Central memory CD8-positive, alpha-beta T cell (primary cell): ENCODE measurements around the gene PPP5C.
"Not testable (repeated sequence)": the region's sequence is repeated elsewhere in the genome, so short reads cannot be mapped to it uniquely, and the experiment has no call there.

ENCODE experiments used
- ATAC-seq: fragments of 150-1000 bp; cut with Tn5 transposase; replicated peaks from 2 replicates; pipeline ENCODE4 v1.10.0; 2022; ENCODE audit warnings: mild to moderate bottlenecking, moderate FRiP score, moderate number of reproducible peaks; ENCODE audit not compliant: poor library complexity, severe bottlenecking; ENCODE audit errors: extremely low read depth
- DNase-seq, 2 donors: peaks; one replicate each; pipeline ENCODE4 v3.0.0; 2021; ENCODE audit warnings: low spot score in 2 of 2
- H3K27ac Mint-ChIP-seq: one replicate; pipeline ENCODE4 v1.8.0; 2022; ENCODE audit warnings: low read depth, mild to moderate bottlenecking, moderate library complexity, mixed read lengths
- H3K27me3 Mint-ChIP-seq: one replicate; pipeline ENCODE4 v1.8.0; 2022; ENCODE audit warnings: mixed read lengths
- H3K36me3 Mint-ChIP-seq: one replicate; pipeline ENCODE4 v1.8.0; 2022; ENCODE audit warnings: mild to moderate bottlenecking, moderate library complexity, mixed read lengths; ENCODE audit not compliant: insufficient read depth
- H3K4me1 Mint-ChIP-seq: one replicate; pipeline ENCODE4 v1.8.0; 2022; ENCODE audit warnings: mixed read lengths
- H3K4me3 Mint-ChIP-seq: one replicate; pipeline ENCODE4 v1.8.0; 2022; ENCODE audit warnings: mild to moderate bottlenecking, moderate library complexity, mixed read lengths
- H3K9me3 Mint-ChIP-seq: one replicate; pipeline ENCODE4 v1.8.0; 2022; ENCODE audit warnings: mixed read lengths

Gene PPP5C

GRCh38 chr19:46394402-46394797 lies 47.5 kb downstream of the PPP5C start:
- H3K9me3 Mint-ChIP-seq = no peaks in the 10 kb centered on the region
- DNase-seq (no peak), ATAC-seq (no peak)
- H3K27me3 Mint-ChIP-seq = no peaks in the 10 kb centered on the region
- H3K4me1 Mint-ChIP-seq = peaks cover 10% of the 10 kb centered on the region
- H3K4me3 Mint-ChIP-seq = no peak overlapping the region
- peaks cover 11% of the 10 kb centered on the region for H3K36me3 Mint-ChIP-seq
- H3K27ac Mint-ChIP-seq = no peak overlapping the region

DNA sequence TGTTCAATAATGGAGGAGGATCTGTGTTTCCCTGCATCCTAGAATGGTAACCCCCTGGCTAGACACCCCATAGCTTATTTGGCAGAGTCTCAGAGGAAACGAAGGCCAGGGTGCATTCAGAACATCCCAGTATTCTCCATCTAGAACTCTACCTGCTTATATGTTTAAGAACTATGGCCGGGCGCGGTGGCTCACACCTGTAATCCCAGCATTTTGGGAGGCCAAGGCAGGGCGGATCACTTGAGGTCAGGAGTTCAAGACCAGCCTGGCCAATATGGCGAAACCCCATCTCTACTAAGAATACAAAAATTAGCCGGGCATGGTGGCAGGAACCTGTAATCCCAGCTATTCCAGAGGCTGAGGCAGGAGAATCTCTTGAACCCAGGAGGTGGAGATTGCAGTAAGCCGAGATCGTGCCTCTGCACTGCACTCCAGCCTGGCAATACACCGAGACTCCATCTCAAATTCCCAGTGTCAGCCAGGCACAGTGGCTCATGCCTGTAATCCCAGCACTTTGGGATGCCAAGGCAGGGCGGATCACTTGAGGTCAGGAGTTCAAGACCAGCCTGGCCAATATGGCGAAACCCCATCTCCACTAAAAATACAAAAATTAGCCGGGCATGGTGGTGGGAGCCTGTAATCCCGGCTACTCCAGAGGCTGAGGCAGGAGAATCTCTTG lies 51.1 kb downstream of the PPP5C start:
- not testable (repeated sequence) for H3K36me3 Mint-ChIP-seq, ATAC-seq, H3K27ac Mint-ChIP-seq, DNase-seq, H3K4me3 Mint-ChIP-seq, H3K4me1 Mint-ChIP-seq, H3K9me3 Mint-ChIP-seq
- H3K27me3 Mint-ChIP-seq = peaks cover 17% of the 10 kb centered on the region

DNA sequence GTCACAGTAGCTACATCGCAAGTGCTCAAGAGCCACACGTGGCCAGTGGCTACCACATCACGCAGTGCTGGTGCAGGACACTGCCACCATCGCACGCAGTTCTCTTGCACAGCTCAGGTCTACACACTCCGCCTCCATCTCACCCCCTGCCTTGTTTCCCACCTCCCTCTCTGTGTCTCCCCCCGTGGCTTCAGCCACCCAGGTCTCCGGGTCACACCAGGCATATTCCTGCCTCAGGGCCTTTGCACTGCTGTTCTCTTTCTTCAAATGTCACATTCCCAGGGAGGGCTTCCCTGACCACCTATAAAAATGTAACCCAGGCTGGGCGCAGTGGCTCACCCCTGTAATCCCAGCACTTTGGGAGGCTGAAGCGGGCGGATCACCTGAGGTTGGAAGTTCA lies 55.8 kb downstream of the PPP5C start:
- DNase-seq (no peak), ATAC-seq (no peak)
- H3K27ac Mint-ChIP-seq = no peak overlapping the region
- H3K36me3 Mint-ChIP-seq = no peaks in the 10 kb centered on the region
- peaks cover 18% of the 10 kb centered on the region for H3K4me1 Mint-ChIP-seq
- H3K9me3 Mint-ChIP-seq = no peaks in the 10 kb centered on the region
- no peak overlapping the region for H3K4me3 Mint-ChIP-seq
- H3K27me3 Mint-ChIP-seq = peaks cover 57% of the 10 kb centered on the region

- H3K9me3 Mint-ChIP-seq = no peaks in the 10 kb centered on the region
- peaks cover 25% of the 10 kb centered on the region for H3K4me1 Mint-ChIP-seq
- DNase-seq (no peak), ATAC-seq (no peak)
- peaks cover 72% of the 10 kb centered on the region for H3K27me3 Mint-ChIP-seq
- no peak overlapping the region for H3K27ac Mint-ChIP-seq
- H3K4me3 Mint-ChIP-seq = peak overlapping the region; percentile 74
- no peaks in the 10 kb centered on the region for H3K36me3 Mint-ChIP-seq
Measured at GRCh38 chr19:46404055-46404752, 57.3 kb downstream of the PPP5C start.

DNA sequence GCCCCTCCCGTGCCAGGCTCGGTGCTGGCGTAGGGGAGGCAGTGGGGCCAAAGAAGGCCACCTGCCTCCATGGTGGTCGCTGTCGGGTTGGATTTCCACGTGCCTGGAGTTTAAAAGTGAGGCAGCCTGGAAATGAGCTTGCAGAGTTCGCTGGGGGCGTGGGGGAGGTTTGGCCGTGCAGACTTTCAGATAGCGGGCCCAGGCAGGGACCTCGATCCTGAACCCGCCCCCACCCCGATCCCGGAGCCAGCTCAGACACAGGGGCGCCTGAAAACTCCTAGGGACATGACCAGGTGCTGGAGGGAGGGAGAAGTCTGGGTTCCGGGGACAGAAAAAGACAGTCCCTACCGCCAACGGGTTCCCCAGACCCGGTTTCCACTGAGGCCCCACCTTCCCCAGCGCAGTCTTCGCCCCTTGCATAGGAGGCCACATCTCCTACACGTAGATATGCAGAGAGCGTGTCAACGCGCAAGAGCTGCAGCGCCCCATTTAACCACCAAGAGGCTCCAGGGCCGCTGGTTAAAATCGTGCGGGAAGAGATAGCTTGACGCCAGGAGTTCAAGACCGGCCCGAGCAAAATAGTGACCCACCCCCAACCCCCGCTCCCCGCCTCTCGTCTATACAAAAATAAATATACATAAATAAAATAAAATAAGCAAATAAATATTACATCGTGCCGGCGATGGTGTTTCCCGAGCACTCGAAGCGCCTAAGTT lies 58.0 kb downstream of the PPP5C start:
- Mint-ChIP-seq H3K4me3 (peak overlapping the region; percentile 74), H3K27me3 (peaks cover 74% of the 10 kb centered on the region)
- DNase-seq = no peak

DNA sequence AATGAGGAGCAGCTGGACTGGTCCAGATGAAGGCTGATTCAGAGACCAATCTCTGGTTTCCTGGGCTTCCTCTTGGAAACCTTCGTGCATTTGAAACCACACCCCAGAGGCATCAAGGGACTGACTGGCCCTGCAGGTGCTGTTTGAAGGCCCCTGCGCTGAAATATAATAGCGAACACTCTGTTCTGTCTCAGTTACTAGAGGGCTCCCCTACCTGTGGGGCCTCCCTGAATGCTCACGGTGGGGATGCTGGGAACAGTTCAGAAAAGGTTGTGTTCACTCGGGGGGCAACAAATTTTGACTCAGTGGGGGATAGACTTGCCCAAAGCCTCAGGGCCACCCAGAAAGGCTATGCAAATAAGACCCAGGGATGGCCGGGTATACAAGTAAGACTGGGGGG lies 60.1 kb downstream of the PPP5C start:
- no peak for ATAC-seq
- Mint-ChIP-seq H3K4me1 (peaks cover 25% of the 10 kb centered on the region), H3K36me3 (no peaks in the 10 kb centered on the region), H3K9me3 (no peaks in the 10 kb centered on the region), H3K4me3 (no peak overlapping the region), H3K27ac (no peak overlapping the region), H3K27me3 (peaks cover 81% of the 10 kb centered on the region)
- DNase-seq = no peak

More for the DNA sequence above, 58.0 kb downstream of the PPP5C start:
- peaks cover 25% of the 10 kb centered on the region for H3K4me1 Mint-ChIP-seq
- no peaks in the 10 kb centered on the region for H3K9me3 Mint-ChIP-seq
- no peaks in the 10 kb centered on the region for H3K36me3 Mint-ChIP-seq
- no peak overlapping the region for H3K27ac Mint-ChIP-seq
- no peak for ATAC-seq

- peaks cover 2% of the 10 kb centered on the region for H3K36me3 Mint-ChIP-seq
- no peak overlapping the region for H3K27ac Mint-ChIP-seq
- peaks cover 20% of the 10 kb centered on the region for H3K4me1 Mint-ChIP-seq
- H3K27me3 Mint-ChIP-seq = peaks cover 84% of the 10 kb centered on the region
- ATAC-seq = no peak
- no peaks in the 10 kb centered on the region for H3K9me3 Mint-ChIP-seq
- H3K4me3 Mint-ChIP-seq = no peak overlapping the region
- no peak for DNase-seq
Measured at GRCh38 chr19:46407856-46408663, 61.2 kb downstream of the PPP5C start.

- Mint-ChIP-seq H3K36me3 (peaks cover 2% of the 10 kb centered on the region), H3K27ac (no peak overlapping the region), H3K9me3 (no peaks in the 10 kb centered on the region), H3K4me1 (peaks cover 19% of the 10 kb centered on the region), H3K27me3 (peaks cover 80% of the 10 kb centered on the region), H3K4me3 (no peak overlapping the region)
- no peak for ATAC-seq
- no peak for DNase-seq
Measured at GRCh38 chr19:46408664-46409039, 61.8 kb downstream of the PPP5C start.

GRCh38 chr19:46409191-46409590 lies 62.3 kb downstream of the PPP5C start:
- H3K27me3 Mint-ChIP-seq = peaks cover 80% of the 10 kb centered on the region

GRCh38 chr19:46410205-46411087 lies 63.6 kb downstream of the PPP5C start:
- DNase-seq (no peak), ATAC-seq (no peak)
- H3K9me3 Mint-ChIP-seq = no peaks in the 10 kb centered on the region
- no peak overlapping the region for H3K27ac Mint-ChIP-seq
- H3K4me3 Mint-ChIP-seq = no peak overlapping the region
- H3K36me3 Mint-ChIP-seq = peaks cover 2% of the 10 kb centered on the region
- H3K4me1 Mint-ChIP-seq = peaks cover 7% of the 10 kb centered on the region
- H3K27me3 Mint-ChIP-seq = peaks cover 85% of the 10 kb centered on the region

More at GRCh38 chr19:46409191-46409590, 62.3 kb downstream of the PPP5C start:
- H3K36me3 Mint-ChIP-seq = peaks cover 2% of the 10 kb centered on the region
- H3K9me3 Mint-ChIP-seq = no peaks in the 10 kb centered on the region
- H3K4me1 Mint-ChIP-seq = peaks cover 14% of the 10 kb centered on the region
- ATAC-seq (no peak), DNase-seq (no peak)
- H3K27ac Mint-ChIP-seq = no peak overlapping the region
- H3K4me3 Mint-ChIP-seq = no peak overlapping the region

DNA sequence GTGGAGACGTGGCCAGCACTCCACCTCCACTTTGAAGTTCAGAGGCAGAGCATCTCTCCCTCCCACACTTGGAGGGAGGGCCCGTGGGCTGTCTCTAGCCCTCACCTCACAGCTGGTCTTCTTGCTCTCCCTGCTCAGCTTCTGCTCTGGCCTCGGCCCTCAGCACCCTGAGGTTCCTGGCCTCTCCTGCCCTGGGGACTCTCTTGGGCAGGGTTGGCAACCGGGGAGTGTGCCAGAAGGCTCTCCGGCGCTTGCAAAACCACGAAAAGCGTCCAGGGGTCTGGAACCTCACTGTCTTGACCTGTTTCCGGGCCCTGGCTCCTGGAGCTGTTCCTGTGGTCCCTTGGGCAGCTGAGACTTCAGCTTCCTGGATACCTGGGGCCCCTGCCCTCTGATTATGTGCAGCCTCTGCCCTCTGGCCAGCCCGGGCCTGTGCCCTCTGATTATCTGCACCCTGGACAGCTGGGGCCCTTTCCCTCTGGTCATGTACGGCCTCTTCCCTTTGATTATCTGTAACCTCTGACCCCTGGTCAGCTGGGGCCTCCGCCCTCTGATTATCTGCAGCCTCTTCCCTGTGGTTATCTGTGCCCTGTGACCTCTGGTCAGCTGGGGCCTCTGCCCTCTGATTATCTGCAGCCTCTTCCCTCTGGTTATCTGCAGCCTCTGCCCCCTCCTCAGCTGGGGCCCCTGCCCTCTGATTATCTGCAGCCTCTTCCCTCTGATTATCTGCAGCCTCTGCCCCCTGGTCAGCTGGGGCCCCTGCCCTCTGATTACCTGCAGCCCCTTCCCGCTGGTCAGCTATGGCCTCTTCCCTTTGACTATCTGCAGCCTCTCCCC lies 64.4 kb downstream of the PPP5C start:
- no peak for ATAC-seq

More for the DNA sequence above, 64.4 kb downstream of the PPP5C start:
- peaks cover 7% of the 10 kb centered on the region for H3K4me1 Mint-ChIP-seq
- peaks cover 88% of the 10 kb centered on the region for H3K27me3 Mint-ChIP-seq
- H3K9me3 Mint-ChIP-seq = no peaks in the 10 kb centered on the region
- DNase-seq = no peak
- no peak overlapping the region for H3K27ac Mint-ChIP-seq
- no peak overlapping the region for H3K4me3 Mint-ChIP-seq
- peaks cover 2% of the 10 kb centered on the region for H3K36me3 Mint-ChIP-seq
